GM15510 (cell line): ENCODE results near the gene TNNT3.

ENCODE experiments used
- POLR2A ChIP-seq: IDR thresholded peaks from 3 replicates; pipeline ENCODE4 v1.6.1; 2011; ENCODE audit warnings: borderline replicate concordance; ENCODE audit not compliant: insufficient read length; ENCODE audit errors: extremely low read depth

TNNT3 gene

GRCh38 chr11:1968454-1969002, 49.0 kb downstream of the TNNT3 start:
- no peak for TF ChIP-seq POLR2A

DNA sequence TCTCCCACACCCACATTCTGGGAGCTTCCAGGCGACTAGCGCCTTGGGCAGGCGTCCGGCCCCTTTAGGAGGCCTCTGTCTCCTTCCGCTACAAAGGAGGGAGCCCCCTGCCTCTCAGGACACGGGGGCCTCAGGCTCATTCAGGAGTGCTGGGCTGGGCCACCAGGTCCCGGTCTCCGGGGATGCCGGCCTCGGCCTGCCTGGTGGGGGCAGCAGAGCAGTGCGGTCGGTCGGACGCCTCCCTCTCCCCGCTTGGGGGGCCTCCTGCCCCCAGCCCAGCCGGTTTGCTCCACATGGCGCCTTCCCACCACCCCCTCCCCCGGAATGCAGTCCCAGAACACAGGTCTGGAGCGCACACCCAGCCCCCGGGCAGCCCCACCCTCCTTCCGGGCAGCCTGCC, 49.5 kb downstream of the TNNT3 start:
- TF ChIP-seq POLR2A: no peak

DNA sequence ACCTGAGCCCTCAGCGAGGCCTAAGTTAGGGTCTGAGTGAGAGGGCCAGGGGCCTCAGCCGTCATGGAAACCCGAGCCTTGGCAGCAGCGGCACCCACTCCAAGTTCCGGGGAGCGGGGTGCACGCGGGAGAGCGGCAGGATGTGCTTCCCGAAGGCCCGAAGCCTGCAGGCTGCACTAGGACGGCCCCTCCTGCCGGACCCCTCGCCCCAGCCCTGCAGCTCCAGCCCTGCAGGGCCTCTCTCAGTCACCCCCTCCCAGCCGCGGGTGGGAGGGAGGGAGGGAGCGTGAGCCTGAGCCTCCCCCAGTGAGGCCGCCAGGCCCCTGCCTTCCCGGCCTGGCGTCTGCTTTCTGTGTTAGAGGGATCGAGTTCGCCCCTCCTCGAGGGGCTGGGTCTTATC, 50.3 kb downstream of the TNNT3 start:
- TF ChIP-seq POLR2A: no peak

- TF ChIP-seq POLR2A: no peak
These were observed 51.5 kb downstream of the TNNT3 start for GRCh38 chr11:1970956-1971355.

DNA sequence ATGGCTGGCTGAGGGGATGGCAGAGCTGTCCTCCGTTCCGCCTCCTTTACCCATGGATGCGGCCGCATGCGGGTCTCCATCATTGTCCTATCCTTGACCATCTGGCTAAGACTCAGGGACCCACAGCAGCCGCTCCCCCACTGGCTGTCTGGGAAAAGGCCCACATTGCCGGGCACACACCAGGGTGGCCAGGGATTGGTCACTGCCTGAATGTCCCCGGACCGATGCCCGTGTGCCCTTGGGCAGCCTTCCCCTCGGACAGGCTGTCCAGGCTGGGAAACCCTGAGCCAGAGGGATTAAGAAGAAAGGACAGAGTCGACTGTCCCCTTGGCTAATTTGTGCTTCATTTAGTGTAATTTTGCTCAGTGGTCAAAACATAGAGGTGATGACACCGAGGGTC, 55.7 kb downstream of the TNNT3 start:
- TF ChIP-seq POLR2A: no peak

GRCh38 chr11:1978720-1979473, 59.4 kb downstream of the TNNT3 start:
- no peak for TF ChIP-seq POLR2A

- no peak for TF ChIP-seq POLR2A
These were observed 60.1 kb downstream of the TNNT3 start for GRCh38 chr11:1979607-1980006.

GRCh38 chr11:1982873-1983600, 63.5 kb downstream of the TNNT3 start:
- TF ChIP-seq POLR2A: no peak

DNA sequence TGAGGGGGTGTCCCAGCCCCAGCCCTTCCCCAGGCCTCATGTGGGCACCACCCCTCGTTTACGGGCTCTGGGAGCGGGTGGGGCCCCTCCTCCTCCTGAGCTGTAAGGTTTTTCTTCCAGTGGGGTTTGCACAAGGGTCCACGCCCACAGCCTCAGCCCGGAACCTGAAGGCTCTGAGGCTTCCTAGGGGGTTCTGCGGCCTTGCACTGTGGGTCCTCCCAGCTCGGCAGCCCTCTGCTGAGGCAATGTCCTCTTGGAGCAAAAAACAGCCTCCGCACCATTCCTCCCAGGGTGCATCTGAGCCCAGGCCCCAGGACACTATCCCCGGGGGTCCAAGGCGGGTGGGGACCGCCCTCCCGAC, 64.1 kb downstream of the TNNT3 start:
- no peak for TF ChIP-seq POLR2A

- TF ChIP-seq POLR2A: no peak
These were observed 67.5 kb downstream of the TNNT3 start for GRCh38 chr11:1987024-1987423.

DNA sequence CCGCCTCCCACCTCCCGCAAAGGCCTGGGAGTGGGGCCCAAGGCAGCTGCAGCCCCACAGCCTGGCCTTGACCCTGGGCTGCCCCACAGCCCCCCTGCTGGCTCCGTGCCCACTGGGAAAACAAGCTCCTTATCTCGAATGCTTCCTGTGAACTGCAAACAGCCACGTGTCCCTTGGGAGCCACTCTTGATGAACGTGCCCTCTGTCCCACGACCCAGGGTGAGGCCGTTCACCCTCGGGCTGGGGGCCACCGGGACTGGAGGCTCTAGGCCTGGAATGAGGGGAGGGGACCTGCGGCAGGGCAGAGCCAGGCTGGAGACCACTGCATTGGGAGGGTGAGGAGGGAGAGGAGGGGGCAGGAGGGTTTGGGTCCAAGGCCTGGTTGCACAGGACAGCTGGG, 68.7 kb downstream of the TNNT3 start:
- no peak for TF ChIP-seq POLR2A
